ENCODE results near the gene SLC6A12.

- no peak for TF ChIP-seq CTCF (IDR thresholded peaks at IDR 0.05 in 4 of 5, conservative IDR thresholded peaks at IDR 0.05 in 1 of 5)
- no peak for TF ChIP-seq POLR2A (IDR thresholded peaks at IDR 0.05)
Observed at GRCh38 chr12:196436-196835, 17.5 kb downstream of the SLC6A12 start.

Measured in gastrocnemius medialis (tissue), 4 donors.